HCT116 (cell line): Measurements from ENCODE around the gene TOGARAM1.

ENCODE experiments used
- CEBPB ChIP-seq: IDR thresholded peaks from 2 replicates; pipeline ENCODE4 v1.6.1; 2012; ENCODE audit warnings: low read depth
- CTCF ChIP-seq, 3 experiments: fragments of 200-600 bp in 1 of 3; sonication (generic) in 1 of 3; IDR thresholded peaks in 2 of 3; conservative IDR thresholded peaks in 1 of 3; 2 replicates each; pipeline ENCODE4 v1.5.1; 2012 to 2017; ENCODE audit warnings: low read depth in 2 of 3, low read length in 2 of 3, antibody characterized with exemption in 1 of 3, borderline replicate concordance in 1 of 3, control low read depth in 1 of 3, mild to moderate bottlenecking in 1 of 3, mixed read lengths in 1 of 3, mixed run types in 1 of 3, moderate library complexity in 1 of 3; ENCODE audit not compliant: insufficient read depth in 1 of 3
- EZH2 ChIP-seq: fragments of 200-600 bp; sonication (generic); IDR thresholded peaks from 2 replicates; pipeline ENCODE4 v1.6.1; 2017; ENCODE audit warnings: antibody characterized with exemption, mixed run types
- MAX ChIP-seq: IDR thresholded peaks from 2 replicates; pipeline ENCODE4 v1.6.1; 2012
- POLR2A ChIP-seq: IDR thresholded peaks from 2 replicates; pipeline ENCODE4 v1.7.0; 2011; ENCODE audit warnings: borderline replicate concordance; ENCODE audit not compliant: insufficient read depth, insufficient read length; ENCODE audit errors: extremely low read depth
- RAD21 ChIP-seq: IDR thresholded peaks from 2 replicates; pipeline ENCODE4 v1.6.1; 2012; ENCODE audit warnings: low read depth, mild to moderate bottlenecking
- SIN3A ChIP-seq: IDR thresholded peaks from 2 replicates; pipeline ENCODE4 v1.6.1; 2012; ENCODE audit warnings: low read depth
- ZBTB33 ChIP-seq: IDR thresholded peaks from 2 replicates; pipeline ENCODE4 v1.6.1; 2011; ENCODE audit warnings: mild to moderate bottlenecking, low read length, moderate library complexity; ENCODE audit not compliant: insufficient replicate concordance; ENCODE audit errors: extremely low read depth

GRCh38 chr14:44945264-44945663 lies 16.7 kb upstream of the TOGARAM1 start:
- TF ChIP-seq EZH2 = no peak
- no peak for TF ChIP-seq CTCF (IDR thresholded peaks at IDR 0.05 in 2 of 3, conservative IDR thresholded peaks at IDR 0.05 in 1 of 3; ENCODE audit: borderline replicate concordance in 1 of 3, insufficient read depth in 1 of 3, low read depth in 2 of 3, low read length in 2 of 3)
- TF ChIP-seq RAD21 = no peak
- no peak for TF ChIP-seq POLR2A
- TF ChIP-seq ZBTB33 = no peak
- no peak for TF ChIP-seq SIN3A
- no peak for TF ChIP-seq CEBPB
- TF ChIP-seq MAX = no peak
